AG10803 (cell line): Measurements from ENCODE around the gene LRRC4B.
"Not testable (repeated sequence)": the region's sequence is repeated elsewhere in the genome, so short reads cannot be mapped to it uniquely, and the experiment has no call there.

Experiments
- DNase-seq: peaks from one replicate; pipeline ENCODE4 v3.0.0; 2010; ENCODE audit warnings: low read depth
- H3K4me3 ChIP-seq: 2 replicates; pipeline ENCODE4 v1.5.1; 2011; ENCODE audit warnings: mild to moderate bottlenecking, low read length, control low read depth
- CTCF ChIP-seq: conservative IDR thresholded peaks from 2 replicates; pipeline ENCODE4 v1.5.1; 2011; ENCODE audit warnings: mild to moderate bottlenecking, low read length, control low read depth, inconsistent platforms

LRRC4B gene

DNA sequence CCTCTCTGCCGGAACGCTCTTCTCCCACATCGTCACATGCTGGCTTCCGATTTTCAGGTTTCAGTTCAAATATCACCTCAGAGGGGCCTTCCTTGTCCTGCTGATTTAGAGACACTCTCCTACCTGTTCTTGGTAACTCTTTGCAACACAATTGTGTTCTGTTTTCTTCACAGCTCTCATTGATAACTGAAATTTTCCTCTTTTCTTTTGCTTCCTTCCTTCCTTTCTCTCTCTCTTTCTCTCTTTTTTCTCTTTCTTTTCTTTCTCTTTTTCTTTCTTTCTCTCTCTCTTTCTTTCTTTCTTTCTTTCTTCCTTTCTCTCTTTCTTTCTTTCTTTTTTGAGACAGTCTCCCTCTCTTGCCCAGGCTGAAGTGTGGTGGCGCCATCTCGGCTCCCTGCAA lies 12.0 kb upstream of the LRRC4B start:
- no peak for TF ChIP-seq CTCF
- no peak overlapping the region for H3K4me3 ChIP-seq
- no peak for DNase-seq

DNA sequence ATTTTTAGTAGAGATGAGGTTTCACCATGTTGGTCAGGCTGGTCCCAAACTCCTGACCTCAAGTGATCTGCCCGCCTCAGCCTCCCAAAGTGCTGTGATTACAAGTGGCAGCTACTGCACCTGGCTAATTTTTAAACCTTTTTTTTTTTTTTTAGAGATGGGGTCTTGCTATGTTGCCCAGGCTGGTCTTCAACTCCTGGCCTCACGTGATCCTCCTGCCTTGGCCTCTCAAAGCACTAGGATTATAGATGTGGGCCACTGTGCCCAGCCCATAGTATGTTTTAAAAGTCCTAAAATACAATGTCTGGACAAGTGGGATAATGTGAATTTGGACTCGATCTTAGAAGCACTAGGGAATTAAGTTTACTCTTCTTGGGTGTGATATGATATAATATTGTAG lies 8.5 kb upstream of the LRRC4B start:
- not testable (repeated sequence) for H3K4me3 ChIP-seq, DNase-seq

- H3K4me3 ChIP-seq, result no peak overlapping the region
- TF ChIP-seq CTCF, result no peak
- DNase-seq, result no peak
Observed at GRCh38 chr19:50573741-50574461, 5.7 kb upstream of the LRRC4B start.

GRCh38 chr19:50570997-50571396 lies 2.8 kb upstream of the LRRC4B start:
- no peak for TF ChIP-seq CTCF

DNA sequence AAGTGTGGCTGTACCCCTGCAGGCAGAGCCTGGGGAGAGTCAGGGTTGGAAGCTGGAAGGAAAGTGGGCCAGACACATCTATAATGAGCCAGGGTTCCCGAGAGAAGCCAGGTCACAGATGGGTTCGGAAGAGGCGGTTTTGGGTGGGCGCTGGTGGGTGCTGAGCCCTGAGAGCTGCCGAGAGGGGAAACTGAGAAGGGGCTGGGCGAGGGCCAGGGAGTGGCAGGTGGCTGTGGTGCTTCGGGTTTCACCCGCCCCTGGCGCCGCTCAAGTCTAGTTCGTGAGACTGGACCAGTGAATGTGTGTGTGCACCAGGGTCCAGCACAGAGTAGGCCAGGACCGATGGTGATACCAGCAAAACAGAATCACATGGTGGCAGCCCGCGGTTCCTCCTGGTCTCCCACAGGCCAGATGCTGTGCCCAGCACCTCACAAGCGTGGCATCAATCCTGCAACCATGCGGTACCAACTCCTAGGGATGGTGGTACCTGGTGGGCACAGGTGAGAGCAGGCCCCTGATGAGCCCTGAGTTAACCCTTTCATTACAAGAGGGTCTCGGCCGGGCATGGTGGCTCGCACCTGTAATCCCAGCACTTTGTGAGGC lies 1.8 kb upstream of the LRRC4B start:
- no peak for DNase-seq
- H3K4me3 ChIP-seq, result no peak overlapping the region
- TF ChIP-seq CTCF, result no peak

More at GRCh38 chr19:50570997-50571396, 2.8 kb upstream of the LRRC4B start:
- no peak overlapping the region for H3K4me3 ChIP-seq
- no peak for DNase-seq

DNA sequence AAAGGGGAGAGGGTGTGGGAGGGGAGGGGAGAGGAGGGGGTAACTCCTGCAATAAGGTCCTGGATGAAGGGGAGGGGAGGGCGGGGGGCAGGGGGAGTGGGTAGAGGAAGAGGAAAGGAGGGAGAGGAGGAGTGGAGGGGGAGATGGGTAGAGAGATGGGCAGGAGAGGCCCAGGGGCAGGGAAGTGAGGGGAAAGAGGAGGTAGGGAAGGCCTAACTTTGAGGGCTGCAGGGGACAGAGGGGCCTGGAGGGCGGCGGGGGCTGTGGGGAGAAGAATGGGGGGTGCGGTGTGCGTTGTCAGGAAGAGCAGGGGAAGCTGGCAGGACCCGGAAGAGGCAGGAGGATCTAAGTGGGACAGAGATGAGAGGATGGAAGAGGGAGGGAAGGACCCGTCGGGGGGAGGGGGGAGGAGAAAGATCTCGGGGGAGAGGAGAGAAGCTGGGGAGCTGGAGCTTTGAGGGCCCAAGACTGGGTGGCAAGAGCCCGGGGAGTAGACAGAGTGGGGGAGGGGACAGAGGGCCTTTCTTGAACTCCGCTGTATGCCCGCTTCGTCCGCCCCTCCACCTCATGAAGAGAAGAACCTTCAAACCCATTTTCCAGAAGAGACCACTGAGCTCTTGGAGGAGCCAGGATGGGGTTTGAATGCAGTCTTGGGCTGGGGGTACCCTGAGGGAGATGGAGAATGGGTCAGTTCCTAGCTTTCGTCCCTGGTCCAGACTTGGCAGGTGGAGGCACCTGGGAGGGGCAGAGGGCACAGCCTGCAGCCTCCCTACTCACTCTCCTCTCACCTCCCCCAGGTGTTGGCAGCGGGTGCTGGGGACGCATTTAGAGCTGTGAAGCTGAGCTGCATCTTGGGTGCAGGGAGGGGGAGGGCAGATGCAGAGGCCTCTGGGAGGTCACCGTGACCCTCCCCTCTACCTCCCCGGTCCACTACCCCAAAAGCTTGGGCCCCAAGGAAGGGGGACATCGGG lies 778 bp upstream of the LRRC4B start:
- H3K4me3 ChIP-seq, result no peak overlapping the region
- DNase-seq, result no peak
- no peak for TF ChIP-seq CTCF

- H3K4me3 ChIP-seq, result no peak overlapping the region
- DNase-seq, result no peak
- TF ChIP-seq CTCF, result no peak
Observed at GRCh38 chr19:50567052-50567841, 988 bp downstream of the LRRC4B start.
